NCI-H446 treated with DMSO at 0.1 percent for 48 hours (cell line): Measurements from ENCODE around the gene RTBDN.
"Not testable (repeated sequence)": the region's sequence is repeated elsewhere in the genome, so short reads cannot be mapped to it uniquely, and the experiment has no call there.

Experiments
- DNase-seq: peaks from one replicate; lab custom pipeline; 2025; lab: John Stamatoyannopoulos, UW

RTBDN gene

DNA sequence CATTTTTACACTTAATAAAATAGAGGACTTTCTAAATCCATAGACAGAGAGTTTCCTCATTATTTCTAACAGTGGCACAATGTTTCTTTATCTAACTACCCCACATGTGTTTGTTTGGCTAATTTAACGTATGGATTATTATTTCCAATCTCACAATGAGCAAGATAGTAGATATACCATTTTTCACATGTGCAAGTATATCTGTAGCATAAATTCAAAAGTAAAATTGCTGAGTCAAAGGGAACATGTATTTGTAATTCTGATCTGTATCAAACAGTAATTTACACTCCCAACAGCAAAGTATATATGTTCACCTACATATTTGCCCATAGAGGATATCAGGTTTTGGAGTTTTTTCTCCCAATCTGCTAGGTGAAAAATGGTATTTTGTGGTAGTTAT is 22.3 kb upstream of the RTBDN start:
- DNase-seq: no peak

DNA sequence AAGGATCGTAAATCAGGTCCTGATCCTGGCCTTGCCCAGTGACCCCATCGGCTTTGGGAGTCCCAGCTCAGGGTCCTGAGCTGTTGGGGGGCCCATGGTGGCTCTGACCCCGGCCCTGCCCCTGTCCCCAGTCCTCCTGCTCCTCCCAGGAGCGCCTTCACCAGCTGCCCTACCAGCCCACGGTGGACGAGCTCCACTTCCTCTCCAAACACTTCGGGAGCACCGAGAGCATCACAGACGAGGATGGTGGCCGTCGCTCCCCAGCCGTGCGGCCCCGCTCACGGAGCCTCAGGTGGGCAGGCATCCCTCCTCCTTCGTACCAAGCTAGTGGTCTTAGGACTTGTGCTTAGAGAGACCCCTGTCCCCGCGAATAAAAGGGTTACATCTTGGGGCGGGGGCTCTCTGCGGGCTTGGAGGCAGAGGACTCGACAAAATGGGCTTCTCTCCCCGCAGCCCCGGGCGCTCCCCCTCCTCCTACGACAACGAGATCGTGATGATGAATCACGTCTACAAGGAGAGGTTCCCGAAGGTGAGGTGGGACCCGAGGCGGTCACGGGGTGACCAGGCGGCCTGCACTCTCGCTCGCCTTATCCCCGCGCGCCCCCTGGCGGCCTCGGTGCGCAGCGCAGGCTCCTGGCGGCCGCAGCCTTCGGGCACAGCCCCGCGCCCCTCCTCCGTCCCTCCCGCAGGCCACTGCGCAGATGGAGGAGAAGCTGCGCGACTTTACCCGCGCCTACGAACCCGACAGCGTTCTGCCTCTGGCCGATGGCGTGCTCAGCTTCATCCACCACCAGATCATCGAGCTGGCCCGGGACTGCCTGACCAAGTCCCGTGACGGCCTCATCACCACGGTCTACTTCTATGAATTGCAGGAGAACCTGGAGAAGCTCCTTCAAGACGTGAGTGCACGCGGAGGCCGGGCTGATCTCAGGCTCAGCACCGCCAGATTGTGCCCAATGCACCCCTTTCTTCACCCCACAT is 13.1 kb upstream of the RTBDN start:
- DNase-seq: no peak

DNA sequence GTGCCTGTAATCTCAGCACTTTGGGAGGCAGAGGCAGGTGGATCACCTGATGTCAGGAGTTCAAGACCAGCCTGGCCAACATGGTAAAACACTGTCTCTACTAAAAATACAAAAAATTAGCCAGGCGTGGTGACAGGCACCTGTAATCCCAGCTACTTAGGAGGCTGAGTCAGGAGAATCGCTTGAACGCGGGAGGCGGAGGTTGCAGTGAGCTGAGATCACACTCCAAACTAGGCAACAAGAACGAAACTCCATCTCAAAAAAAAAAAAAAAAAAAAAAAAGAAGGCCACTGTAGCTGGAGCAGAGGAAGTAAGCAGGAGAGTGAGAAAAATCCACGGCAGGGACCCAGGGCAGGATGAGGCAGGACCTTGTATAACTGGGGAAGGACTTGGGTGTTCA is 12.2 kb upstream of the RTBDN start:
- DNase-seq: not testable (repeated sequence)

DNA sequence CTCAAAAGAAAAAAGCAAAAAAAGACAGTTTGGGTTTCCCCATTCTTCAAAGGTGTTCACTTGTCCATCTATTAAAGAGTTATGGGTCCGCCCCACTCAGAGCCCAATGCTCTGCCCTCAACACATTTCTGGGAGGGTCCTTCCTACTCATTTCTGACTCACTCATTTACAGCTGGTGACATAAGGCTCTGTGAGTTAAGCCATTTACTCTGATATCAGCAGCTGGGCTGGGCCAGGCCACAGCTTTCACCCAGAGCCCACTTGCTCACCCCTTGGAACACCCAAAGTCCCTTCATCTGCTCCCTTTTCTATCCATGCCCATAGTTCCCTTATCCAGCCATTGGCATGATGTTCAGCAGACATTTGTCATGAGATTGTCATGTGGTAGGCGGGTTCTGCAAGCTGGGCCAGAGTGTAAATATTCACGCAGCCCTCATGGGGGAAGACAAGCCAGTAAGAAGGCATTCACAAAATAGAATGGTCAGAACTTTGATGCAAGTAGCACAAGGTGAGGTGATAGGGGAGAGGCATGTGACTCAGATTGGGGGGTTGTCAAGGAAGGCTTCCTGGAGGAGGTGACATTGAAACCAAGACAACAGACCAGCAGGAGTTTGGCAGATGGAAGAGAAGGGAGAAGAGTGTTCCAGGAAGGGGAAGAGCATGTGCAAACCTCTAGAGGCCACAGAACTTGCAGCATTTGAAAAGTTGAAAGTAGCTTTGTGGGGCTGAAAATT is 9.8 kb upstream of the RTBDN start:
- DNase-seq: no peak

DNA sequence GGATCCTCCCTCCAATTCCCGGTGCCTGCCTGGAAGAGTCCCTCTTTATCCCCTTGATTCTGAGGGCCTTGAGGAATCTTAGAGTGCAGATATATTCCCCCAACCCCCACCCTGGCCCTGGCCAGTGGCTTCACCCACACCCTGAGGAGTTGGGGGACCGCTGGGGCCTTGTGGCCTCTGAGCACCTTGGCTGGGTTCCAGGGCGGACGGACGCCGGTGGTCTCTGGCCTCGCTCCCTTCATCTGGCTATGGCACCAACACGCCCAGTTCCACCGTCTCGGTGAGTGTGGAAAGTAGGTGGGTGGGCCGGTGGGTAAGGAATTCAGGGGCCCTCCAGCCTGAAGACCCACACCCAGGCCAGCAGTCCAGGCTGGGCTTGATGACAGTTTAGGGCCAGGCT is 8.9 kb upstream of the RTBDN start:
- DNase-seq: no peak

DNA sequence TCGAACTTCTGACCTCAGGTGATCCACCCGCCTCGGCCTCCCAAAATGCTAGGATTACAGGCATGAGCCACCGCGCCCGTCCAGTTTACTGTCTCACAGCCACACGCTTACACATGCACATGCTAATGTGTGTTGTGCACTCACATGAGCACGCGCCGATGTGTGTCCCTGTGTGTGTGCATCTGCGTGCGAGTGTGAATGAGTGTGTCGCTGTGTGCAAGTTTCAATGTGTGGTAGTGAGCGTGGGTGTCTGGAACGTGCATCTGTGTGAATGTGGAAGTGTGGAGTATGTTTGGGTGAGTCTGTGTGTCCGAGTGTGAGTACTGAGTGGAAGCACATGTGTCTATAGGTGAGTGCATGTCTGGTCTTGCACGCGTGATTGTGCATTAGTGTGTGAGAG is 8.1 kb upstream of the RTBDN start:
- DNase-seq: no peak

DNA sequence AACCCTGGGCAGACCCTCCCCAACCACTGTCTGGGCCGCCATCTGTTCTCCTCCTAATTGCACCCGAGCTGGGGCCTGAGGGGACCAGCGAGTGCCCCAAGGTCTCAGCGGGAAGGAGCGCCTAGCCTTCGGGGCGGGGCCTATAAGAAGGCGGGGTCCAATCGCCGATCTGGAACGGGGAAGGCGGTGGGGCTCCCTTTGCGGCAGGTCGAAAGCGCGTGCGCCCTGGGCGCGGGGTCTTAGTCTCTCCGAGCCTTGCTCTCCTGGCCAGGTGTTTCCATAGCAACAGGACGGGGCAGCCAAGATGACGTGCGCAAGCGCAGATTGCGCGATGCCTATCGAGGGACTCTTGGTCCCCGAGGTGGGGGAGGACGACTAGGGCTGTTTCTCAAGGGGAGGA is 6.7 kb upstream of the RTBDN start:
- DNase-seq: no peak

DNA sequence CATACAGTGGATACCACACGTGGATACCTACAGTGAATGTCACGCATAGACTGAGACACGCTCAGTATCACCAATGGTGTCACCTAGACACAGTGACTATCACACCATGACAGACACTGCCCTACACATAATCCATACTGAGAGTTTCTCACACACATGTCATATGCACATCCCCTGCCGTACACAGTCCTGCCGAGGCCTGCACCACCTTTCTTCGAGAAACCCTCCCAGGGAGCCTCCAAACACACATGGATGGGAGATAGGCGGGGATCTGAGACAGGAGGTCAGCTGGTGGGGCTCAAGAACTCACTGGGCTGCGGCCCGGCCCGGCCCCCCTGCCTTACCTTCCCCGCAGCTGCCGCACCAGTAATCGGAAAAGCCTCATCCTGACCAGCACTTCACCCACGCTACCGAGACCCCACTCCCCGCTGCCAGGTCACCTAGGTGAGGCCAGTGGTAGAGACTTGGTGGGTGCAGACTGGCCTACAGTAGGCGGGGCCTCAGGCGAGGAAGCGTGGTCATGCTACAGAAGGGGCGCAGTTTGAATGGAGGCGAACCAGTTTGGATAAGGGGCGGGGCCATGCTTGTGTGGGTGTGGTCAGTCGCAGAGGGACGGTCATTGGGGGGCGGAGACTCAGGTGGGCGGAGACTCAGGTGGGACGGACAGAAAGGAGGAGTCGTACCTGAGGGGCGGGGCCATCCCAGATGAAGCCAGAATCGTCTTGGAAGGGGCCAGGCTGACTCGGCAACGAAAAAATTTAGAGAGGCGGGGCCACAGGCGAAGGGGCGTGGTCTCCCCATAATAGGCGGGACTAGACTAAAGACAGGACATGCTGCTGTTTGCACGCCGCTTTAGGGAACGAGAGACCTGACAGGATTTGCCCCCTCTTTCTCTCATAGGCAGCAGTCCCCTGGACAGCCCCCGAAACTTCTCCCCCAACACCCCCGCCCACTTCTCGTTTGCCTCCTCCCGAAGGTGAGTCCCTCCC is 6.0 kb upstream of the RTBDN start:
- DNase-seq: no peak

DNA sequence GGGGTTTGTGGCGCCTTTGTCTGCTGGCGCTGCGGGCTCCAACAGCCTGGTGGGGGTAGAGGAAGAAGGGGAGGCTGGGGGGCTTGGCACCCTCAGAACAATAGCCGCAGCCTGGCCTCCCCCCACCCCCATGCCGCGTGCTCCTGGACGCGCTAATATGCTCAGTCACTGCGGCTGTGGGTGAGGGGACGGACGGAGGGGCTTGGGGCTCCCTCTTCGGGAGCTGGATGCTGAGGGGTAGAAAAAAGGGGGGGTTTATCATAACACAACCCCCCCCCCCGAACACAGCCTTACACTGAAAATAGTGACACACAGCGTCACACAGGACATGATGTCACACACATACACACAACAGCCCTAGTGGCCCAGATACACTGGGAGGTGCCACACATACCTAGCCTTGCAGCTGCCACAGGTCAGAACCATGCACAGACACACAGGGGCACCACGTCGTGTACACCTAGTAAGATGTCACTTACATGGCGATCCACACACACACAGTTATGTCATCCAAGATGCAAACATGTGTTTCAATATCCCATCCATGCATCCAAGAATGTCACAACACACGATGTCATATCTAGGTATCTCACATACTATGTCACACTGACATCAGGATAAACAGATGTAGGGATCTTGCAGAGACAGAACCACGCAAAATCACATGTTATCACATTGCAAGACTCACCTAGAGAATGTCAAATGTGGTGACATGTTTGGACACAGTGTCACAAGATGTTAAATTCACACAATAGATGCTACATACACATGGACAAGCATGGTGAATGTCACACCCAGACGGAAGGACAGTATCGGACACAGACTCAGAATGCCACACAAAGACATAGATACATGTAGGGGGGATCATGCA is 4.7 kb upstream of the RTBDN start:
- no peak for DNase-seq

DNA sequence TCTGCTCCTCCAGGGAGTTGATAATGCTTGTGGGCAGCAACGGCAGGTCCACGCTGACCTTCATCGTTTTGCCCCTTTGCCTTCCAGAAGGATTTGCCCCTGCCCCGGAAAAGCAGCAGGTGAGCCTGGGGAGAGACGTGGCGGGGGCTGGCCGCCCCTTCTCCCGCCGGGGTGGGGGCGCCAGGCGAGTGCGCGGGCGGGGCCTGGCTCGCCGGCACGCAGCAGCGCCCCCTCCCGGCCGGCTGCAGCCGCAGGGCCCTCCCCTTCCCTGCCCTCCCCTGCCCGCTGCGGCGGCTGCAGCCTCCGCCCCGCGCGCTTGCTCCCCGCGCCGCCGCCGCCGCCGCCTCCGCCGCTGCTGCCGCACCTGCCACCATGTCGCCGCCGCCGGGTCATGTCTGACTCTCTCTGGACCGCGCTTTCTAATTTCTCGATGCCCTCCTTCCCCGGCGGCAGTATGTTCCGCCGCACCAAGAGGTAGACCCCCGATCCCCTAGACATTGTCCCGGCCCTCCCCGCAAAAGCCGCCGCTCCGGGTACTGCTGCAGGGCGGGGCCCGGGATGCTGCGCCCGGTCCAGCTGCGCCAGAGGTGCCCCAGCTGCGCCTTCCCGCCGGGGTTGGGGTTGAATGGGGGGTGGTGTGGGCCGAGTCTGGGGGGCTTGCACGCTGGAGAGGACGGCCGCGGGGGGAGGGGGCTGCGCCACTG is 4.0 kb upstream of the RTBDN start, which contains the start of gene MAST1:
TSS of gene MAST1 (plus strand) at position 334 of the 704 bp plus-strand sequence. CDS start at position 392, 58 bp downstream.
- DNase-seq: peak; percentile 14

DNA sequence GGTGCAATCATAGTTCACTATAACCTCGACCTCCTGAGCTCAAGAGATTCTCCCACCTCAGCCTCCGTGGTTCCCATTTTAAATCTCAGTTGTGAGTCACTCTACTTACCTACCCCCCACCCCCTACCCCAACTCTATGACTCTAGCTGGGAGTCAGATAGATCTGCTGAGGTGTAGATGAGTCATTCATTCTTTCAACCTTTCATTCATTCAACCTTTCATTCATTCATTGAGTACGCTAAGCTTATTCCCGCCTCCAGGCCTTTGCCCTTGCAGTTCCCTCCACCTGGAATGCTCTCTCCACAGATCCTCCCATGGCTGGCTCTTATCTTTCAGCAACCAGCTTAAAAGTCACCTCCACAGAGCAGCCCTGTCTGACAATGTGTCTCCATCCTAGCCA is 2.8 kb upstream of the RTBDN start:
- DNase-seq: no peak

DNA sequence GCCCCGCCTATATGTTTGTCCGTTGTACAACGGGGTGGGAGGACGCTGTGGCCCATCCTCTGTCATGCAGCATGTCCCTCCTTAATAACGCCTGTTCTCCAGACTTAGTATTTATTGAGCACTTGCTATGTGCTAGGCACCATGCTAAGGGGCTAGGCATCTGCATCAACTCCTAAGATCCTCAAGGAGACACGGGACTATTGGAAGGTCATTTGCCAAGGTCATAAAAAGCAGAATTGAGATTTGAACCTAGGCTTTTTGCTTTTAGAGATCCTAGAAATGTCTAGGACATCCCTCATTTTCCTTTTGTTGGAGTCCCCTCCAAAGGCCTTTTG is 2.1 kb upstream of the RTBDN start:
- no peak for DNase-seq

DNA sequence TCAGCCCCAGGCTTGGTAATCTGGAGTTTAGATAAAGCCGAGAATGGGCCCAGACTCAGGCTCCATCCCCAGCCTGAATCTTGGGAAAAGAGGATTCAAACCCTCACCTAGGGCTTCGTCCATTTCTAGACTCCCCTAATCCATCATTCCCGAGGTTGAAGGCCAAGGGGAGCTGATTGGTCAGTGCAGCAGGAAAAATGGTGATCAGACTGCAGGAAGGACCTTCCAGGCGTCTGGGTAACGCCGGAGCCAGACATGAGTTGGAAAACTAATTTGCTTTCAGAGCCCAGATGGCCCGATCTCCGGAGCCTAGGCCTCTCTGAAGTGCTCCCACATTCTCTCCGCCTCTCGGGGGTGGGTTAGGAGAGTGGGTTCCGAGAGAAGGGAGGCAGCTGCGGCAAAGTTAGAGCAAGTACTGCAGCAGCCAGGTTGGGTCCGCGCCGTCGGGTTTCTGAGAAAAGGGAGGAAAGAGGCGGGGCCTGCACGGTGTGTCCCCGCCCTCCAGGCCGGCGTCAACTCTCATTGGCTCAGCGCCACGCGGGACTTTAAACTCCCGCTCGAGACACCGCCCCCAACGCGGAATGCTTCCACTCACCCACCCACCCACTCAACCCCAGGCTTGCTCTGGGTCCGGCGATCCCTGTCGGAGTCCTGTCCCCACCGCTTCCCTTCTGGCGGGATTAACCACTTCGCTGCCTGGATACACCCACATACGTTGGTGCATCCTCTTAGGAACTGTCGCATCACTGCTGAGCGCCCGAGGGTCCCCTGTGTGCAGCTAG is 788 bp upstream of the RTBDN start:
- no peak for DNase-seq

DNA sequence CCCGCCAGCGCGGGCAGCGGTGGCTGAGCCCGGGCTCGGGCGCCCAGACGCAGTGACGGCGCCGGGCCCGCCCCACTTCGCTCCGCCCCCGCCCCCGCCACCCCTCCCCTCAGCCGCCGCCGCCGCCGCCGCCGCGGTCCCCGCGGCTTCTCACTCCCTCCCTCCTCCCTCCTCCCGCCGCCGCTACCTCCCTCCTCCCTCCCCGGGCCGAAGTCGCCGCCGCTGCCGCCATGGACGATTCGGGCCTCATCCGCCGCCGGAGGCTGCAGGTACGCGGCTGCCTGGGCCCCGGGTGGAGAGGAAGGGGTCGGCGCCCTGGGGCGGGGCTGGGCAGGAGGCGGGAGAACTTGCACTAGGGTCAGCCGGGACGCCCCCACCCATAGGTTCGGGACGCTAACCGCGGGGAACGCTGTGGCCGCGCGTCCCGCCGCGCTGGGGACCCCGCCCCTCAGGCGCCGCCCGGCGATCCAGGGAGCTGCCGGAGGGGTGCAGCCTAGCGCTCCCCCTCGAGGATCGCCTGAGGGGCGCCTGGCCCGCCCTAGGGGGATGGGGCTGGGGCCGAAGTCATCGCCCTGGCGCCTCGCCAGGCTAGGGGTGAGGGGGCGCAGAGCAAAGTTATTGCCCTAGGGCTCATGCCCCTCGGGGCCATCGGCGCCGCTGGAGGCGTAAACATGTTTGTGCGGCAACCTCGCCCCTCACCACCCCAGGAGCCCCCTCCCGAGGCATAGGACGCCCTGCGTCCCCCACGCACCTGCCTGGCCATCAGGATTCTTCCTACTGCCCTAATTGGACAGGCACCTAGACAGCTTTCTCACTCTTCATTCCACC is 427 bp downstream of the RTBDN start:
- DNase-seq: peak; percentile 52

DNA sequence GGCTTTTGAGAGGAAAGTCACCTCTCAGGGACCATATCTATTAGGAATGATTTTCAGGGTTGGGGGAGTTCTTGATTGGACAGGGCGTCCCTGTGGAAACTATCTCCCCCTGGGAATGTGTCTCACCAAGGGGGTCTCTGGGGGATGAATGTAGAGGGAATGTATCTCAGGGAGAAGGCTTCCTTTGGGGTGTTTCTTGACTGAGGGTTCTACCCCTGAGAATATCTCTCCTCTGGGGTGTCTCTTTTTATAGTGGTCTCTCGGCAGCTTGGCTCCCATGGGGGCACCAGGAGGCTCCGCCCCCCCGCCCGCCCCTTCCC is 1.0 kb downstream of the RTBDN start:
- no peak for DNase-seq

DNA sequence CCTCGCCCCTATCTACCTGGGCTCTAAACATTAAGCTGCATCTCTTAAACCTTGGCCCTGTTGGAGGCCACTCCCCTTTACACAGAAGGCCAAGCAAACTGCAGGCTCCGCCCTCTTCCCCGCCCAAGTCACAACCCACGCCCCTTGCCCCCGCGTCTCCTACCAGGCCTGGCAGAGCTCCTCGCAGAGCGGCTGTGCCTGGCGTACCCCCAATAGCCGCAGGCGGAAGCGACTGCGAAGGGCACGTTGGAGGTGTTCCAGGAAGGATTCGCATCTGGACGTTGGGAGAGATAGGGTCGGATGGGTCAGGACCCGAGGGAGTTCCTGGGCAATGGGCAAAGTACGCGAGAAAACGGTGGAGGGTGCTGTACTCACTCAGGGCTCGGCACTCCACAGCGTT is 5.9 kb downstream of the RTBDN start:
- peak; percentile 34 for DNase-seq

DNA sequence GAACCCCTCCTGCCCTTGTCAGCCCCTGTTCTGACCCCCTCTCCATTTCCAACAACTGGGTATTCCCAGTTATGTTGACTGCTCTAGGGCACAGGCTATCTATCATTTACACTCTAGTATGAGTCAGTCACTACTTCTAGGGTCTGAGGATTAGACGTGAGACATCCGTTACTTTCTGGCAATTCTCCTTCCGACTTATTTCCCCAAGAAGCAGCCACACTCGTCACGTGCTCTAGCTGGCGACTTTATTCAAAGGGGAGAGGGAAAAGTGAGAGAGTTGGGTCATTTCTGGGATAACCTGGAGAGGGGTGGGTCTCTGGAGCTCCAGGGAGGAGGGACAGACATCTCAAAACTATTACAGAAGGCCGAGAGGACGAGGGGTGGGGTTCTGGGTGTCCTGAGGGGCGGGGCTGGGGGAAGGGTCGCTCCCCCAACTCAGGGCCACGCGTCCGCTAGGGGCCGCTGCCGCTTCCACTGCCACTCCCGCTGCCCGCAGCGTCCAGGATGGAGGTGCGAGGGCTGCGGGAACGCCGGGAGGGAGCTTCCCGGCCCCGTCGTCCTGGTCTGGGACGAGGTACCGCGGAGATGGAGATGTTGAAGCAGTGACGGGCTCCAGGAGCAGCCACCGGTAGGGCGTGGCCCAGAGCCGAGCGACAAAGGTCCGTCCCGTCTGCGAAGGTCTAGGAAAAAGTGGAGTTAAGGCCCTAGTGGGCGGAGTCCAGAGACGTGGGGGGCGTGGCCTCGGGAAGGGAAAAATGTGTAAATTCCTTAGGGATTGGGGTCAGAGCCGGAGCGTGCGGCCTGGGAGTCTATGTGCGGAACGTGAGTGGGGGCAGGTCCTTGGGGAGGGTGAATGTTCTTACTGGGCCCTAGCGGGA is 8.9 kb downstream of the RTBDN start:
- DNase-seq: no peak

DNA sequence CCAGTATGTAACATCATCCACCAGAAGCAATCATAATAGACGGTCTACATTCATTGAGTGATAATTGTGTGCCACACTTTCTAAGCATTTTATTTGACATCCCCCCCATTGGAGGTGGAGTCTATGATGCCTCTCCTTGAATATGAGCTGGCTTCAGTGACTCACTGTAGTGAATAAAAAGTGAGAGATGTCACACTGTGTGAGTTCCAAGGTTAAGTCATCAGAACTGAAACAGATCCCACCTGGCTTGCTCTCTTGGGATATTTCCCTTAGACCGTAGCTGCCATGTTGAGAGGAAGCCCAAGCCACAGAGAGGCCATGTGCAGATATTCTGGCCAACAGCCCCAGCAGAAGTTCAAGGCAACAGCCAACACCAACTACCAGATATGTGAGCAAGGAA is 12.6 kb downstream of the RTBDN start:
- DNase-seq: no peak
